ENCODE results near the gene RASL11A.

Gene RASL11A

DNA sequence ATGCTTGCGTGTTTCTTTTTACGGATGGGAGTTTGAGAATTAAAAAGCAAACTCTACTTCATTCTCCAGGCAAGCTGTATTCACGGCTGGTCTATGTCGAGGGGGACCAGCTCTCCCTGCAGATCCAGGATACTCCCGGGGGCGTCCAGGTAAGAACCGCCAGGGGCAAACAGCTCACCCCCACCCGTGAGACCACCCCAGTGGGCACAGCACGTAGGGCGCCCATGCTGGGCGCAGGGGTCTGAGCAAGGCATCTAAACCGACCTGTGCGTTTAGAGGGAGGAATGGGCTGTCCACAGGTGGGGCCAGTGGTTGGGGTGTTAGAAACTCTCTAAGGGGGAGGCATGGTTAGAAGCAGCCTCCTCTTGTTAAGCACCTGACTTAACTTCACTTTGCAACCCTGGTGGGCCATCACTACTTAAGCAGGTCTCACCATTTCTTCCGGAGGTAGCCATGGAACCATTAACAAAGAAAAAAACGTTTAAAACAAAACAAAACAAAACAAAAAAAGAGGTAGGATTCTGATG, 1.0 kb downstream of the RASL11A start:
- TF ChIP-seq POLR2A (IDR thresholded peaks at IDR 0.05; ENCODE audit: low read depth, low read length) (no peak), TAF1 (IDR thresholded peaks at IDR 0.05; ENCODE audit: borderline replicate concordance, low read depth, low read length) (no peak), POLR2AphosphoS5 (IDR thresholded peaks at IDR 0.05; ENCODE audit: low read depth, low read length) (no peak)
- FAIRE-seq = no peak

DNA sequence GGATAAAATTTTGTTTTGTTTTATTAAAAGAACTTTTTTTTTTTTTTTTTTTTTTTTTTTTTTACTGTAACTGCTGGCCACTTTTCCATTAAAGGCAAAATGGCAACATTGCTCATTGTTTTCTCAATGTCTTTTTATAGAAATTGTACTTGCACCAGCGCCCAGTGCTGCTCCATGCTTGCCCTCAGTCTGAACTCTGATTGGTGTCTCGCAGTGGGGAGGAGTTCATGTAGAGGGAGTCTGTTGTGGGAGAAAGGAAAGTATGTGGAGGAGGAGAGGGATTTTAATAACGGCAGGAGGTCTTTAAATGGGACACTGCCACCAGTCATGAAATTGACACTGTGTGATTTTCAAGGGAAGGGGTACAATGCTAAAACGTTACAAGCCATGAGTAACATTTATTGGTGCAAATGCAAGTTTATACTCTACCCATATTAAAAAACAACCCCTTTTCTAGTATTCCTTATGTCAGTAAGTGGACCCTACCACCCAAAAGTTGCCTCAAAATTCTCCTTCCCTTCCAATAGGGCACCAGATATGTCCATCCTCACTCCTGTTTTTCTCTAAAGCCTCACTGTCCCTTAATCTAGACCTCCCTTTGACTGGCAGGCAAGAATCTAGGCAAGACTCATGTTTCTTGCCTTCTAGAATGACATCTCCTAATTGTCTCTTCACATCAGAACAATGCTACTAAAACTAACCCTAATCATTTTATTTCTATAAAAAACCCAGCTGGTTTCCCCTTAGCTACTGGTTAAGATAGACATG, 3.2 kb downstream of the RASL11A start:
- DNase-seq (ENCODE audit: insufficient read length) (no peak), FAIRE-seq (no peak)
- TF ChIP-seq TAF1 (IDR thresholded peaks at IDR 0.05; ENCODE audit: borderline replicate concordance, low read depth, low read length) = no peak

More for the DNA sequence above, 1.0 kb downstream of the RASL11A start:
- no peak for DNase-seq (ENCODE audit: insufficient read length)

DNA sequence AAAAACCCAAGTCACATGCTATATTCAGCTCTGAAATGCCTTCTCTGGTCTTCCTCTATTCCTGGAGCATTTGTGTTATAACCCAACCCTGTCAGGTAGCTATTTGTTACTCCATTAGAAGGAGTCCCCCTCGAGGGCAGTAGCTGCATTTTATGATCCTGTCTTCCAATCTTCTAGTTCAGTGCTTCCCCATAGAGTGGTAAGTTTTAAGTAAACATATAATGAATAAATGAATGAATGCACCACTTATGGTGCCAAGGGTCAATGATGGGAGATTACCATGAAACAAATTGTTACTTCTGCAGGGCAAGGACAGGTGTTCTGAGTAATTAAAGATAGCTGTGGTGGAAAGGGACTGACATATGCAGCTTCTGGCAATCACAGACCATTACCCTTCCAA, 4.0 kb downstream of the RASL11A start:
- FAIRE-seq (no peak), DNase-seq (ENCODE audit: insufficient read length) (no peak)
- TF ChIP-seq POLR2A (IDR thresholded peaks at IDR 0.05; ENCODE audit: low read depth, low read length) = no peak
- no peak for TF ChIP-seq POLR2AphosphoS5 (IDR thresholded peaks at IDR 0.05; ENCODE audit: low read depth, low read length)
- TF ChIP-seq TAF1 (IDR thresholded peaks at IDR 0.05; ENCODE audit: borderline replicate concordance, low read depth, low read length) = no peak

DNA sequence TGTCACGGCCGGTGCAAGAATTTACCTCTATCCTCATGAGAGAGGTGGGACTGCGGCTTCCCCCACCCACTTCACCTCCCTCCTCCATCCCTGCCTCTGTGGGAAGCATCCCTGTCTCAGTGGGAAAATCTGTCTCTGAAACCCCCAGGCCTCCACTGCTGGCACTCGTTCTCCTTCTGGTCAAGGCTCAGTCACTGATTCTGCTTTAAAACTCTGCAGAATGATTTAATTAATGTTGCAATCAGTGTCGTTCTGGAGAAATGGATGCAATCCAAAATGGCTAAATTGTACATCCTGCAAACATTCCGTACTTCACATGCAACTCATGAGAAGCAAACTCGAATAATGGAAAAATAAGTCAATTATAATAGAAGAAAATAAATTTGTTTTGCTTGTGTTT, 5.6 kb downstream of the RASL11A start:
- TF ChIP-seq POLR2A (IDR thresholded peaks at IDR 0.05; ENCODE audit: low read depth, low read length) (no peak), POLR2AphosphoS5 (IDR thresholded peaks at IDR 0.05; ENCODE audit: low read depth, low read length) (no peak), TAF1 (IDR thresholded peaks at IDR 0.05; ENCODE audit: borderline replicate concordance, low read depth, low read length) (no peak)
- no peak for DNase-seq (ENCODE audit: insufficient read length)
- no peak for FAIRE-seq

DNA sequence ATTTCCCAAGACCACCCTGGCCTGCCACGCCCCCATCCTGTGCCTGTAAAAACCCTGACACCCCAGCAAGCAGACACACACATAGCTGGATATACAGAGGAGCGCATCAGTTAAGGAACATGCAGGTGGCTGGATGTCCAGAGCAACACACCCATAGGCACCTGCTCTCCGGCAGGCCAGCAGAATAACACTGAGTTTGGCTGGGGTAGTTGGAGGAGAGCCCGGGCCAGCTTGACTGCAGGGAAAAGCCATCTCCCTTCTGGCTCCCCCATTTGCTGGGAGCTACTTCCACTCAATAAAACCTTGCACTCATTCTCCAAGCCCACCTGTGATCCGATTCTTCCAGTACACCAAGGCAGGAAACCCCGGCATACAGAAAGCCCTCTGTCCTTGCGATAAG, 8.9 kb downstream of the RASL11A start:
- TF ChIP-seq POLR2AphosphoS5 (IDR thresholded peaks at IDR 0.05; ENCODE audit: low read depth, low read length) (no peak), TAF1 (IDR thresholded peaks at IDR 0.05; ENCODE audit: borderline replicate concordance, low read depth, low read length) (no peak), POLR2A (IDR thresholded peaks at IDR 0.05; ENCODE audit: low read depth, low read length) (no peak)
- FAIRE-seq (no peak), DNase-seq (ENCODE audit: insufficient read length) (no peak)

DNA sequence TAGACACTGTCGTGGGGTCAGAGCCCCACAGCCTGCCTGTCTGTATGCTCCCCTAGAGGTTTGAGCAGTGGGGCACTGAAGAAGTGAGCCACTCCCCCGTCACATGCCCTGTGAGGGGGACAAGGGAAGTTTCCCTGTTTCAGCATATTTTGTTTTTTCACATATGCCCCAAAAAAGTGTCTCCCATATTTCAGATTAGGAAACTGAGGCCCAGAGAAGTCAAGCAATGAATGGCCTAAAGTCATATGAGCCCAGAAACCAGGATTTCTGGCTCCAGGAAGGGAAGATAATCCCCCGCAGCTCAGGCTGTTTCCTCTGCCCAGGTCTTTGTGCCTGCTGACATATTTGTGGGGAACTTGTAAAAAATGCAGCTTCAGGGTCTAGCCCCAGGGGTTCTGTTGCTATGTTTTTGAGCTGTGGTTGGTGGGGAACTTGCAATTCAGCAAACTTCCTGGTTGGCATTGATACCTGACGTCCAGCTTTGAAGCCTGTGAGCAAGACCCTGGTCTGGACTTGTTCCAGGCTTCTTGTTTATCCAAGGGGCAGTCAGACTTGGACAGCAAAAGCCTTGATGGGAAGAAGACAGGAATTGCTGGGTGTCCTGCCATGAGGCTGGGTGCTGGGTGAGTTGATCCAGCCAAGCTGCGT, 9.5 kb downstream of the RASL11A start:
- TF ChIP-seq POLR2AphosphoS5 (IDR thresholded peaks at IDR 0.05; ENCODE audit: low read depth, low read length) (no peak), TAF1 (IDR thresholded peaks at IDR 0.05; ENCODE audit: borderline replicate concordance, low read depth, low read length) (no peak), POLR2A (IDR thresholded peaks at IDR 0.05; ENCODE audit: low read depth, low read length) (no peak)
- DNase-seq (ENCODE audit: insufficient read length) (no peak), FAIRE-seq (no peak)

DNA sequence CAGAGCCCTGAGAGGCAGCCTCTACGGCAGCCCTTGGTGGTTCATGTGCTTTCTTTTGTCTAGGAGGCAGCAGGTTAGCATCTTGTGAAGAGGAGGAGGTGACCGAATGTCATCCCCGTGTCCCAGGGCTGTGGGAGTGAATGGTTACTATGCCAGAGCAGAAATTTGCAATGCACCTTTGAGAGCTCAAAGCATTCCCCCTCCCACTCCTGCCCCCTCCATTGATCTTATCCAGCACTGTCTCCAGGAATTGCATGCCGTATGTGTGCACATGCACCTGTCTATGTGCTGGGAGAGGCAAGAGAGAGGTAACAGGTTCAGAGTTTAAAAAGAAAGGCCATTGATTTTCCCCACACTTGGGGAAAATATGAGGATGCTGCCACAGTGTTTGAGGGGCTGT, 10.2 kb downstream of the RASL11A start:
- FAIRE-seq (no peak), DNase-seq (ENCODE audit: insufficient read length) (no peak)
- no peak for TF ChIP-seq POLR2A (IDR thresholded peaks at IDR 0.05; ENCODE audit: low read depth, low read length)

DNA sequence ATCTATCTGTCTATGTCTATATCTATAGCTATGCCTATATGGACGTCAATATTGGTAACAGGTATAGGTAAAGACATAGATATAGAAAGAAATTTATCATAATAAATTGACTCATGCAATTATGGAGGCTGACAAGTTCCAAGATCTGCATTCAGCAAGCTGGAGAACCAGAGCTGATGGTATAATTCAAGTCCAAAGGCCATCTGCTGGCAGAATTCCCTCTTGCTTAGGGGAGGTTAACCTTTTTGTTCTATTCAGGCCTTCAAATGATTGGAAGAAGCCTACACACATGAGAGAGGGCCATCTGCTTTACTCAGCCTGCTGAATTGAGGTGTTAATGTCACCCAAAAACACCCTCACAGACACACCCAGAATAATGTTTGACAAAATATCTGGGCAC, 10.8 kb downstream of the RASL11A start:
- TF ChIP-seq POLR2A (IDR thresholded peaks at IDR 0.05; ENCODE audit: low read depth, low read length) (no peak), TAF1 (IDR thresholded peaks at IDR 0.05; ENCODE audit: borderline replicate concordance, low read depth, low read length) (no peak), POLR2AphosphoS5 (IDR thresholded peaks at IDR 0.05; ENCODE audit: low read depth, low read length) (no peak)
- FAIRE-seq = no peak

DNA sequence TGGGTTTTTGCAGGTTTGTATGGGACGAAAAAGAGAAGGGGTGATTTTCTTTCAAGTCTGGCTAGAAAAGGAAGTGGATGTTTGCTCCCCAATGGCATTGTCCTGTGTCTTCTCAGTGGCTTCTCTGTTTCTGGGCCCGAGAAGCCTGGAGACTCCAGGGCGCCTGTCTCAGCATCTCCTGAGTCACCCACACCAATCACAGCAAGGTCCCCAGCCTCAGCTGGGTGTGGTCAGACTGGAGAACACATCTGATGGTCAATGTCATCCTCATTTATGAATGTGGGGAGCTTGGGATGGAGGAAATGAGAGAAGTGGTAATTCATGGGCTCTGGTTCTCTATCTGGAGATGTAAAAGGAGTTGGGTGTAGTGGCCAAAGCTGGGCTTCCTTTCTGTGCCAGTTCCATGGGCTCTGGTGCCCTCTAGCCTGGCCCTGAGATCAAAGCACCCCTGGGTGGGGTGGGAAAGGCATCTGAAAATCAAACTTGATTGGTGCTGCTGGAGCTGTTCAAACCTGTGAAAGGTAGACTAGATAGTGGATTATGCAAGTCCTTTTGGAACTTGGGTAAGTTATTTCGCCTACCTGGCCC, 13.4 kb downstream of the RASL11A start:
- peak; percentile 66 for FAIRE-seq
- TF ChIP-seq POLR2AphosphoS5 (IDR thresholded peaks at IDR 0.05; ENCODE audit: low read depth, low read length) (no peak), POLR2A (IDR thresholded peaks at IDR 0.05; ENCODE audit: low read depth, low read length) (no peak), TAF1 (IDR thresholded peaks at IDR 0.05; ENCODE audit: borderline replicate concordance, low read depth, low read length) (no peak)
- DNase-seq (ENCODE audit: insufficient read length) = no peak

More for the DNA sequence above, 10.8 kb downstream of the RASL11A start:
- DNase-seq (ENCODE audit: insufficient read length) = no peak

DNA sequence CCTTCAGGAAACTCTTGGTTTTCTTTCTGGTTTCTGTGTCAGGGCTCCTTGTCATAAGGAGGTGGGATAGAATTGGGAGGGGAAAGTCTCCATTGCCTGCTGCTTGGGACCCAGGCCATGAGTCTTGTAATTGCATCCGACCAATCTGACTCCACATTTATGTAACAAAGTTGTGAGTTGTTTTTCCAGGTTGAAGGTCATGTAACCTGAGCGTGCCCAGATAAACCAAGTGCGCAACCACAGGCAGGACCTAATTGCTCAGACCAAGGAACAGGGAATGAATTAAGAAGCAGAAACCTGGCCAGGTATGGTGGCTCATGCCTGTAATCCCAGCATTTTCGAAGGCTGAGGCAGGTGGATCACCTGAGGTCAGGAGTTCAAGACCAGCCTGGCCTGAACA, 17.8 kb downstream of the RASL11A start:
- FAIRE-seq = no peak
- DNase-seq (ENCODE audit: insufficient read length) = no peak
- TF ChIP-seq POLR2AphosphoS5 (IDR thresholded peaks at IDR 0.05; ENCODE audit: low read depth, low read length) (no peak), POLR2A (IDR thresholded peaks at IDR 0.05; ENCODE audit: low read depth, low read length) (no peak), TAF1 (IDR thresholded peaks at IDR 0.05; ENCODE audit: borderline replicate concordance, low read depth, low read length) (no peak)

DNA sequence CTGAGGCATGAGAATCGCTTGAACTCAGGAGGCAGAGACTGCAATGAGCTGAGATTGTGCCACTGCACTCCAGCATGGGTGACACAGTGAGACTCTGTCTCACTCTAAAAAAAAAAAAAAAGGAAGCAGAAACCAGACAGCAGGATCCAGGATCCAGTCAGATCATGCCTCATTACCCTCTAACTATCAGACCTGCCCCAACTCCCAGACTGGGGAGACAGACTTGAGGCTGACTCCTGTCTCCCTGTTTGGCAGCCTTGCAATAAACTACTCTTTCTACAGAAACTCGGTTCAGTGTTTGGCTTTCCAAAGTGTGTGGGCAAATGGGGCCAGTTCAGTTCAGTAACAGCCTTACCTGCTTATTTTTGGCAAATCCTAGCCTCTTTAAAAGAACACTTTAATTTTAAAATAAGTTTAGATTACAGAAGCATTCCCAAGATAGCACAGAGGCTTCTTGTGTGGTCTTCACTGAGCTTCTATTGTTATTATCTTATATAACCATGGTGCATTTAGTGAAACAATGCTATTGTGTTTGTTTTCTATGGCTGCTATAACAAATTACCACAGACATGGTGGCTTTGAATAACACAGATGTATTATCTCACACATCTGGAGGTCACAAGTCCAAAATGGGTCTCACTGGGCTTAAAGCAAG, 18.5 kb downstream of the RASL11A start:
- FAIRE-seq = no peak
- DNase-seq (ENCODE audit: insufficient read length) = no peak
- TF ChIP-seq POLR2AphosphoS5 (IDR thresholded peaks at IDR 0.05; ENCODE audit: low read depth, low read length) (no peak), TAF1 (IDR thresholded peaks at IDR 0.05; ENCODE audit: borderline replicate concordance, low read depth, low read length) (no peak), POLR2A (IDR thresholded peaks at IDR 0.05; ENCODE audit: low read depth, low read length) (no peak)

All from GM12892 (cell line).